Myocyte (in vitro differentiated cells): ENCODE results near the gene NRSN1. TPM values are rescaled to one million over a fixed set of nuclear protein-coding genes. Genes with fewer than 3 reads are reported as not detected.

Source experiments
- DNase-seq: peaks from one replicate; pipeline ENCODE4 v3.0.0-alpha.2; 2012; ENCODE audit warnings: low read depth
- polyA plus RNA-seq: library from polyadenylated mRNA; unstranded; fragments of >200 nt; gene quantifications from one replicate; pipeline ENCODE4 v1.2.1, GENCODE V29; 2012; ENCODE audit warnings: missing spikeins
- total RNA-seq: library from RNA; depleted of rRNA; stranded (reverse); fragments of >200 nt; gene quantifications from 2 replicates; pipeline ENCODE4 v1.2.3, GENCODE V29; 2014

Gene NRSN1
- not detected in 2 replicates for total RNA-seq
- not detected for polyA plus RNA-seq

- no peak for DNase-seq
Observed at GRCh38 chr6:24125980-24126379, at the start of gene NRSN1. NRSN1 (plus strand) TSS chr6:24126215; CDS start chr6:24134328, 8,113 bp downstream.

GRCh38 chr6:24078200-24078599, 47.8 kb upstream of the NRSN1 start:
- DNase-seq = no peak

- no peak for DNase-seq
Observed at GRCh38 chr6:24079076-24079475, 46.9 kb upstream of the NRSN1 start.

GRCh38 chr6:24080711-24081110, 45.3 kb upstream of the NRSN1 start:
- no peak for DNase-seq

- no peak for DNase-seq
Observed at GRCh38 chr6:24089736-24090135, 36.3 kb upstream of the NRSN1 start.

GRCh38 chr6:24092407-24092806, 33.6 kb upstream of the NRSN1 start:
- no peak for DNase-seq

GRCh38 chr6:24093381-24093780, 32.6 kb upstream of the NRSN1 start:
- DNase-seq = no peak

- no peak for DNase-seq
Observed at GRCh38 chr6:24099181-24099580, 26.8 kb upstream of the NRSN1 start.

- no peak for DNase-seq
Observed at GRCh38 chr6:24100024-24100769, 25.8 kb upstream of the NRSN1 start.

- DNase-seq = no peak
Observed at GRCh38 chr6:24100770-24101155, 25.3 kb upstream of the NRSN1 start.

- DNase-seq = no peak
Observed at GRCh38 chr6:24105191-24105590, 20.8 kb upstream of the NRSN1 start.

- no peak for DNase-seq
Observed at GRCh38 chr6:24106291-24106690, 19.7 kb upstream of the NRSN1 start.

- no peak for DNase-seq
Observed at GRCh38 chr6:24107294-24107693, 18.7 kb upstream of the NRSN1 start.

- DNase-seq = no peak
Observed at GRCh38 chr6:24108056-24108455, 18.0 kb upstream of the NRSN1 start.

- no peak for DNase-seq
Observed at GRCh38 chr6:24110417-24110816, 15.6 kb upstream of the NRSN1 start.

- DNase-seq = no peak
Observed at GRCh38 chr6:24113891-24114290, 12.1 kb upstream of the NRSN1 start.

- DNase-seq = no peak
Observed at GRCh38 chr6:24117021-24117420, 9.0 kb upstream of the NRSN1 start.

- no peak for DNase-seq
Observed at GRCh38 chr6:24122139-24122538, 3.9 kb upstream of the NRSN1 start.

- peak; percentile 46 for DNase-seq
Observed at GRCh38 chr6:24126586-24127192, 674 bp downstream of the NRSN1 start.

- DNase-seq = no peak
Observed at GRCh38 chr6:24127316-24127715, 1.3 kb downstream of the NRSN1 start.

GRCh38 chr6:24131751-24132150, 5.7 kb downstream of the NRSN1 start:
- no peak for DNase-seq

GRCh38 chr6:24139080-24139479, 13.1 kb downstream of the NRSN1 start:
- DNase-seq = no peak

- no peak for DNase-seq
Observed at GRCh38 chr6:24139639-24140038, 13.6 kb downstream of the NRSN1 start.
